CD4-positive, alpha-beta T cell treated with Interleukin-21 for 1 hour (primary cell): ENCODE results near the gene C1orf174.
A peak's percentile ranks its signal among the peaks of the same experiment; 100 is the strongest.

Experiments used
- DNase-seq: peaks from one replicate; pipeline ENCODE4 v3.0.0-alpha.2; 2020

The C1orf174 gene

DNA sequence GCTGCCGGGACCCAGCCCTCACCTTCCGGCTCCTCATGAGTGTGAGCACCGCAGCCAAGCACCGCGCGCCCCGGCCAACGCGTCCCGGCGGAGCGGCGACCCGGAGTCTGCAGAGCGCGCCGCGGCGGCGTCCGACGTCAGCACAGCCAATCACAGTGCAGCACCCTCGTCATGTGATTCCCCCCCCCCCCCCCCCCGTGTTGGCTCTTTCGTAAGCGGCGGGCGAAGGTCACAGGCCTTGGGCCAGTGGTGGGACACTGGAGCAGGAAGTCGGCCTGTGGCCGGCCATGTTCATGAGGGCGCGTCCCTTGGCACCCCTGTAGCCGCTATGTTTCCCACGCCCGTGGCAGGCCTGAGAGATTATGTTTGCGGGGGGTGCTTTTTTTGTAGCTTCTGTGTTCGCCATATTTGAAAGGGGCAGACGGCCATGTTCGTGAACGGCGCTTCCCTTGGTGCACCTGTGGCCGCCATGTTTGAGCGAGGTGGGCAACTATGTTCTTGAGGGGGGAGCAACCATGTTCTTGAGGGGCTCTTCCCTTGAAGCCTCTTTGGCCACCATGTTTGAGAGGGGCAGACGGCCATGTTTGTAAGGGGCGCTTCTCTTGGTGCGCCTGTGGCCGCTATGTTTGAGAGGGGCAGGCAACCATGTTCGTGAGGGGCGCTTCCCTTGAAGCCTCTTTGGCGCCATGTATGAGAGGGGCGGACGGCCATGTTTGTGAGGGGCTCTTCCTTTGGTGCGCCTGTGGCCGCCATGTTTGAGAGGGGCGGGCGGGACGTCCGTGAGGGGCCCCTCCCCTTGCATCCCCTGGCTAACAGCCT is at the start of gene C1orf174:
Gene C1orf174 (minus strand): TSS at position 123 of the 819 bp plus-strand sequence. CDS start 86 bp downstream, at position 37.
- peak; percentile 98 for DNase-seq

DNA sequence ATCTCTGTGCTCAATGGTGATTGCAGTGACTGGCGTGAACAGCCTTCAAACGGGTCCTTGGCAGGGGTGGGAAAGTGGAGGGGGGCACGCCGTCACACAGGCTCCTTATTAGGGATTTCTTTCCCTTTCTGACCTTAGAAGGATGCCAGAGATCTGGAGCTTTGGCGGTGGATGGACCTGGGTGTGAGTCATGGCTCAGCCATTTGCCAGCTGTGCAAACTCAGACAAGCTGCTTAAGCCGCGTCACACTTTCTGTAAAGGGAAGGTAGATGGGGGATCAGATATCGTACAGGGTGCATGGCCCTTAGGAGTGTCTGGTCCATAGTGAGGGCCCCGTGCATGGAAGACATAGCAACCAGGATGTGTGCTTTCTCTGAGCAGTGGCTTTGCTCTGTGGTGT is 48.3 kb upstream of the C1orf174 start:
- DNase-seq, result no peak

DNA sequence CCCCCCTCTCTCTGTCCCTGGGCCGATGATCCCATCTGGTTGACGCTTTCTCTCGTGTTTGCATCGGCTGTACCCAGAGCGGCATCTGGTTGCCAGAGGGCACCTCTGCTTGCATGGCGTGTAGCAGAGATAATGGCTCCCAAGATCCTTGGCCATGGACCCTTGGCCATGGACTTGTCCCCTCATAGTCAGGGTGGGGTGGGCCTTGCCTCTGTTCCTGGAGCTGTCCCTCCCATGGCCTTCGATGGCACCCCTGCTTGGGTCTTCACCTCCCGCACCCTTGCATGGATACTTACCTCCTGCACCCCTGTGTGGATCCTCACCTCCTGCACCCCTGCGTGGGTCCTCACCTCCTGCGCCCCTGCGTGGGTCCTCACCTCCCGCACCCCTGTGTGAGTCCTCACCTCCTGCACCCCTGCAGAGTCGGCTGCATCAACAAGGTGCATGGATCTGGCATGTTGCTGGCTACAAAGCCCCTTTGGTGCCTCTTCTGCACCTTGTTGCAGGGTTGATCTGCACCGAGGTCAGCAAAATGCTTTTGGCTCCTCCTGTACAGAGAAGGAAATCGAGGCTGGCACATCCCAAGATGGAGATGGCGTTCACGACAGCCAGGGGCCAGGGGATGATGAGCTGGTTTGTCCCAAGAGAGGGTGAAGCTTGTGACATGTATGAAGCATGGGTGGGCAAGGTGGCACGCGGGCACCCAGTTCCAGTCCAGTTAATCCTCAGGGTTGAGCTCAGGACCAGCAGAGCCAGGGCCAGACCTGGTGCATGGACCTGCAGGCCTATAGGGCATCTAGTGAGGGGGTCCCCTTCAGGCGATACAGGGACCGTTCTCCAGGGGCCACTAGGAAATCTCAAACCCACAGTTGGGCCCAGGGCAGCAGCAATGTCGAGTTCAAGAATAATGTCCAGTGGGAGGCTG is 46.1 kb upstream of the C1orf174 start:
- no peak for DNase-seq

DNA sequence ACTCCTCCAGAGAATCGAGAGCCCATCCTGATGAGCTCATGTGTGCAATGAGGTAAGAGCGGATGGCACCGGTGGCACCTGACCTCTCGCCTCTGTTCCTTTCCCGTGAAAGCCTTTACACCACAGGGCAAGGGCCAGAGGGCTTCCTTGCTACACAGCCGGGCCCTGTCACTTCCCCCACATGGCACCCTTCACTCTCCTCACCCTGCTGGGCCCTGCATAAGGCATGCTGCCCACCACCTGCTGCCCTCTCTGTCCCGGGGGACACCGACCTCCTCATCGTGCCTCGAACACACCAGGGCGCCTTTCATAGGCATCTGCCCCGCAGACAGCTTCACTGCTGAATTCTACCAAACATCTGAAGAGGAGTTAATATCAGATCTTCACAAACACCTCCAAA is 45.1 kb upstream of the C1orf174 start:
- no peak for DNase-seq

DNA sequence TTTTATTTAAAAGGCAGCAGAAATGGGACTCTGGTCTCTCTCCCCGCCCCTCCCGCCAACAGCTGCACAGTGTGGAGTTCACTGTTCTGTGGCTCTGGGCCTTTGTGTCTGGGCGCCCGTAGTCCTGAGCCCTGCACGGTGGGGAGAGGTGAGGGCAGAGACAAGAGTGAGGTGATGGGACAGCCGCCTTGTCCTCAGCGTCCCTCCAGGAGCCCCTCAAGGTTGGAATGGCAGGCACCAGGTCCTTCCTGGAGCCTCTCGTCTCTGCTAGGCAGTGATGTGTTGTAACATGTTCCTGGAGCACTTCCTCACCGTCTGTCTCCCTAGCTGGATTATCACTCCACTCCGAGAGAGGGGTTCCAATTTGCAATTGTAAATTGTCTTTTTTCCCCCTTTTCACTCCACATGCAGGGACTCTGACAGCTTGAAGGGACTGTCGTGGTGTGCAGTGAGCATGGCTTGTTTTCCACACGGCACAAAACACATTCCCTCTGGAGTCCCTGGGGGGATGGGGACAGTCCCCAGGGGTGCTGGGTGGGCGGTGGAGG is 44.6 kb upstream of the C1orf174 start:
- no peak for DNase-seq

DNA sequence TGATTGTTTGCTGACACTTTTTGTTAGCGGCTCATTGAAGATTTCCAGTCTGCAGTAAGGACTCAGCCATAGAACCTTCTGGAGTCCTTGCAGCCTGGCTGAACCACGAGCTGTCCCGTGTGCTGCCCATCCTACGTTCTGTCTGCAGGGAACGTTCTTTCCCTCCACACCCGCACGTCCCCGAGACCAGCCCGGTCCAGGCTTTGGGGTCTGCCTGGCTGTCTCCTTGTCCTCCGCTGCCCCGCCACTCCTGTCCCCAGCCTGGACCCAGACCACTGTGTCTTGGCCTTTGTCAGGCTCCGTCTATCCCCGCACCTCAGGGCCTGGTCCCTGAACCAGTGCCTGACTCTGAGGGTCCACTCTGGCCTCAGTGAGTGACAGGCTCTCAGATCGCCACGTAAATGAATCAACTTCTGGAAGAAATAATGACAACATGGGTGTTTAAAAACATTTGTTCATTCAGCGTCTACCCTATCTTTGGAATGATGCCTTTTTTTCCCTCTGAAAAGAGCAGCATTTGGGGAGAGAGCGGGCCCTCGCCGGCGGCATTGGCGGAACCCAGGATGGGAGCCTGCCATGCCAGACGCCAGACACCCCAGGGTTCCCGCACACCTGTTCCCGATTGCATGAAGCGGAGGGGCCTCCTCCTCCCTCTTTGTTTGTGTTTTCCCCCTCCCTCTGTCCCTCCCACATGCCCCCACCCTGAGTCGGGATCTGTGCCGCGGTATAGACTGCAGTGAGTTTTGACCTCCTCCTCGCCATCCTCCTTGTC is 43.9 kb upstream of the C1orf174 start:
- DNase-seq, result no peak

DNA sequence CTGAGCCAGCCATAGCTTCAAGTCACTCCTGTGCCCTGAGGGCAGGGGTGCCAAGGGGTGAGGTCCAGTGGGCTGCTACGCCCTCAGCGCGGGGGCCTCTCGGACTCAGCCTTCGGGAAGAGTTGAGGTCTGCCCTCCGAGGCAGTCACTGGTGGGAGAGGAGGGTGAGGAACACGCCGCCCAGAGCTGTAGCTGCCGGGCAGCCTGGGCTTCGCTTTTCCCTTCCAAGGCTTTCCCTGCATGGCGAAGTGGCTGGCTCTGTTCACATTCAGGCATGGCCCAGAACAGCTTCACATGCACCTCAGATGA is 43.0 kb upstream of the C1orf174 start:
- DNase-seq, result no peak

DNA sequence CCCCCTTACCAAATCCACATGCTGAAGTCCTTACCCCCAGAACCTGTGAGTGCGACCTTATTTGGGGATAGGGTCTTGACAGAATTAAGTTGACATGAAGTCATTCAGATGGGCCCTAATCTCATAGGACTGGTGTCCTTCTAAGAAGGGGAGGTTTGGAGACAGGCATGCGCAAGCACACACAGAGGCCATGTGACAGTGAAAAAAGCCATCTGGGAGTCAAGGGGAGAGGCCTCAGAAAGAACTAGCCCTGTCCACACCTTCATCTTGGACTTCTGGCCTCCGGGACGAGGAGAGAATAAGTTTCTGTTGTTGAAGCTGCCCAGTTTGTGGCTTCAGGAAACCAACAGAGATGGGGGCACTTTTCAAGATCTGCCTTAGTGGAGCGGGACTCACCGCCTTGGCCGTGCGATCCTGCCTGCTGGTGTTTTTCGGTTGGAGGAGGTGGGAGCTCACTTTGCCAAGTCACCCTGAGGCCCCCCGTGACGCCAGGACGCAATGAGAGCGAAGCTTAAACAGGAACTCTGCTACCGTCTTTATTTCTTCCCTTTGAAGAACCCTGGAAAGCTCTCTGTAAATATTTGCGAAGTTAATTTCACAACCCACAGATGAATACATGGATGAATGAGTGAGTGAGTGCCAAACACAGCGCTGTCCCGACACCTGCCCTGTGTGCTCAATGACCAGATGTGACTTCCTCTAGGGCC is 42.5 kb upstream of the C1orf174 start:
- DNase-seq, result no peak

DNA sequence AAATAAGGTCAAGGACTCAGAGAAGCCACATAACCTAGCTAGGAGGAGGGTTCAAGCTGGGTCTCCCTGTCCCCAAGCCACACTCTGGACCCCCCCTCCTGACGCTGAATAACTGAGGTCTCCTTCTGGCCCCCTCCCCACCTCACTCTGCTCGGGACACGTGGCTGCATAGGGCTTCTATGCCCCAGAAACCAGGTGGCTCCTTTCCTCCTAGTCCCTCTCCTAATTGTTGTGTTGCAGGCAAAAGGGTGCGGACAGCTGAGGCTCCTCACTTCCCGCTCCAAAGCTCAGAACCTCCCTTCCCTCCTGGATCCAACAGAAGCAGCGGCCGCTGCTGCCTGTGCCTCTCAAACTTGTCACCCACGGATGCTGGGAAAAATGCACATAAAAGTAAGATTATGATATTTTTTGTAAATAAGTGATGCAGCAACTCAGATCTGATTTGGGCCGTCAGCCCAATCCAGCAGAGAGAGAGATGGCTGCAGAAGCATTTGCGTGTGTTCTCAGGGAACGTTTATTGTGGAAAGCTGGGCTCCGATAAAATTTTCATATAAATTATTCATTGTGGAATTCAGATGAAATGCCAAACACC is 40.8 kb upstream of the C1orf174 start:
- DNase-seq, result no peak

DNA sequence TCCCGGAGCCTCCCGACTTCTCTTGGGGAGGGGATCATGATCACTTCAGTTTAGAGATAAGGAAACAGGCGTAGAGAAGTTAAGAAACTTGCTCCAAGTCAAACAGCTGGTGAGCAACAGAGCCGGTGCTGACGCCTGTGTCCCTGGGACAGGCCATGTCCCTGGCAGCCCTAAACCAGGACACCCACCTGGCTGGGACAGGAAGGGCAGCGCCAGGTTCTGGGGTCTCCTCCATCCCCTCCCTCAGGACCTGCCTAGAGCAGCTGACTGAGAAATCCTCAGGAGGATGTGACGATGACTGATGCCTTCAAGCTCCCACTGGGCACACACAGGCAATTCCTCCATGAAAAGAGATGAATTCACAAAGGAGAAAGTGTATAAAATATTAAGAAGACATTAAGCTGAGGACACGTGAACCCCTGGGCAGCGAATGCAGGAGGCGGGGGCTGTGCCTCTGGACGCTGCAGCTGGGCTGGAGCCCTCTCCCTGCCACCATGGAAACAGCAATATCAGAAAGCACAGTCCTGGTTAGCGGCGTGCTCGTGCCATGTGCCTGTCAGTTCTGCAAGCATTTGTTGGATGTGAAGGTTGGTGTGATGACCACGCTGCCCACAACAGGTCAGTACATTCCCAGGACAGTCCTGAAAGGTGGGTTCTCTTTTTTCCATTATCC is 40.1 kb upstream of the C1orf174 start:
- DNase-seq, result no peak

DNA sequence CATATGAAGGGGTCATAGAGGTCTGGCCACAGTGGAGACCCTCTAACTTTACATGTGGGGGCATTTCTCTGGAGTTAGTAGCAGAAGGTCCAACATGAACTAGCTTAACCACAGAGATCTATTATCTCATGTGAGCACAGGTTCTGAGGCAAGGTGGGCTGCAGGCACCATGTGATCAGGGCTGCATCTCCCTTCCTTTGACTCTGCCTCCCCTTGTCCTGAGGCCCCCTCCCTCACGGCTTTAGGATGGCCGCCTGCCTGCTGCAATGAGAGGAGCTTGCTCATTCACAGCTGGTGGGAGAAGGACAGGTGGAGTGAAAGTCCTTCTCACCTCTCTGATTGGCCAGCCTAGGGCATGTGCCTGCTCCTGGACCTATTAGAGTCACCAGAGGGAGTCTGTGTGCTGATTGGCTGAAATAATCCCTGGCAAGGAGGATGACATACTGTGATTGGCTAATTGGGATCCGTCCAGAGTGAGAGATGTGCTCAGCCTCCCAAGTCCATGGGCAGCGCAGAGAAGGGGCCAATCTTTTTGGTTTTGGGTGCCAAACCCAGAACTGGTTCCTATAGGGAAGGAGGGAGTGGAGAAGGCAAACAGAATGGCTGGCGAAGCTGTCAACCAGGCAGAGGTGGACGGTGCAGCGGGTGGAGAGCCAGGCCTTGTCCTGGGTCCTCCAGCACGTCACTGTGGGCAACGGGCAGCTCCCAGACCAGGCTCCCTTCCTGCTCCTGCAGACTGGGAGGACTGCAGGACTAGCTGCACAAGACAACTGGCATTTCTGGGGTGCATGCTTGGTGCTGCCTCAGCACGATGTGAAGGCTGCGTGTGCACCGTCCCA is 39.4 kb upstream of the C1orf174 start:
- DNase-seq, result no peak

DNA sequence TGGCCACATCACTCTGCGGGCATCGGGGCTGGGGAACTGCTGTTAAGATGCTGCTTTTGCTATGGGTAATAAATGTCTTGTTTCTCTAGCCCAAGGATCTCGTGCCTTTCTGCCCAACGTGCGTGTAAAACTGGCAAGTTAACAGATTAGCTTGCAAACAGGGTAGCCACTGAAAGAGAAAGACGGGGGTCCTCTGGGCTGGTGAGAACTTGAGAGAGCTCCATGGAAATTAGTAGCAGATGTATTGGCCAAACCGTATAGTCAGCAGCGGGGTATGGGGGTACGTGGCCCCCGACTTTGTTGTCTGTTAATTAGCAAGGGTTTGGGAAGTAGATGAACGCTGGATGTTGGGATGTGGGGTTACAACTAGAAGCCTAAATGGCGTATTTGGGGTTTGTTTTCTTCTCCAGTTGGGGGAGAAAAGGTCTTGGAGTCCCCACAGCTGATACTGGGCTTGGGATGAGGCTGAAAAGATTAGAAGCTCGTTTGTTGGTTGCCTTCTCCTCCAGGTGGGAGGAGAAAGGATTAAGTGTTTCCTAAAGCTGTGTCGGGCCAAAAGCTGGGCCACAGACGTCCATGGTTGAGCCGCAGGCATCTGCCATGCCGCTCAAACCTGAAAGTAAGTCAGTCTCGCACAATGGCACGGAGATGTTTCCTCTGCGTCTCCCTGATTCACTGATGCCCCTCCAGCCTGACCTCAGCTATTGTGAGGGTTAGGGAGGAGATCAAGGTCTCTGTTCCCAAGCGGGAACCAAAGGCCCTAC is 32.3 kb upstream of the C1orf174 start:
- DNase-seq, result no peak

DNA sequence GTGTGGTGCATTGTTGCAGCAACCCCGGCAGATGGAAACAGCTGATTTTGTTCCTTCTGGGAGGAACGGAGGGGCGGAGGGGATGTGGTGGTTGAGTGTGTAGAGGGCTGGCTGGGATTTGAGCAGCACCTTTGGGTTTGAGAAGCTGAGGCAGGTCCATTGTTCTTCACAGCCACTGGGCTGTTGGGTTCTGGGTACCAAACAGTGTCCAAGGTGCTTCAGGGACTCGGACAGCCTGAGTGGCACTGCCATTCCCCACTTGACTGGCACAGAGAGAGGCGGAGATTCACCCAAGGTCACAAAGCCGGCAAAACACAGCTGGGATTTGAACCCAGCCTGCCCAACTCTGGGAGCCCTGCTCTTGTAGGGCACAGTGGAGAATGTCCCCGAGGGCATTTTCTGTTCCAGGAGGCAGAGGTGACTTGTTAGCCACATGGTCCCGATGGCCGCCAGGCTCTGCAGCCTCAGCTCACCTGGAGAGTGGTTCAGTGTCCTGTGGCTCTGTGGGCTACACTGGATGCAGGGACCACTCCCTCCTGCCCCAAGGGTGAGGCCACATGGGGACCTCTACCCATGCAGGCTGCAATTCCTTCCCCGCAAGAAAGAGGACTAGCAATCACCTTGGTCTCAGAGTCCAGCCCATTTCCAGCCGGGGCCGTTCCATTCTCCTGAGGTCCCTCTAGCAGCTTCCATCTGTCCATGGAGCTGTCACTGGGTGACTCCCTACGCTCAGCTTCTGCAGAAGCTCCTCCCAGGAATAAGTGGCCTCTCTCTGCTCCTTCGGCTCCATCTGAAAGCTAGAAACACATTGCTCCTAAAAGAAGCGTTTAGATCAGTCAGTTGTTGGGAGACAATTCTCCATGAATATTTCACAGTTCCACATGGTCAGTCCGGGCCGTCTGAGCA is 31.2 kb upstream of the C1orf174 start:
- DNase-seq, result no peak

DNA sequence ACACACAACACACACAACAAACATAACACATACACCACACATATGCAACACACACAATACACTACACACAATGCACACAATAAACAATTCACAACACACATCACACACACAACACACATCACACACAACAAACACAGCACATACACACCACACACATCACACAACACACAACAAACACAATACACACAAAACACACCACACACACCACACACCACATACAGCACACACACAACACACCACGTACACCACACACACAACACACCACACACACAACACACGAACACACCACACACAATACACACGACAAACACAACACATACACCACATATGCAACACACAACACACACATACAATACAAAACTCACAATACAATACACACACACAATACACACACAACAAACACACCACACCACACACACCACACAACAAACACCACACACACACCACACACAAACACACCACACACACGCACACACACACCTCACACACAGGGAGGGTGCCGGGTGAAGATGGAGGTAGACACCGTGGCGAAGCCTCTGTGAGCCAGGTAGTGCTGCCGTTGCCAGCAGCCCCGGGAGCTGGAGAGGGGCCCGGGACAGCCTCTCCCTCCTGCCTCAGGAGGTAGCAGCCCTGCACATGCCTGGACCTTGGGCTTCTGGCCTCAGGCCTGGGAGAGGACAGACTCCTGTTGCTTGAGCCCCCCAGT is 30.4 kb upstream of the C1orf174 start:
- DNase-seq, result no peak

DNA sequence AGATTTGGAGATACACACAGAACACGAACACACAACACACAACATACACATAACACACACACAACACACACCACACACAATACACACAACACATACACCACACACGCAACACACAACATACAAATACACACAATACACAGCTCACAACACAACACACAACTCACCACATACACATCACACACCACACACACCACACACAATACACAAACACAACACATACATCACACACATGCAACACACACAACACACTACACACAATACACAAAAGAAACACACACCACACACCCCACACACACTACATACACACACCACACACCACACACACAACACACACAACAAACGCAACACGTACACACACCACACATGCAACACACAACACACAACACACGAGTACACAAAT is 29.1 kb upstream of the C1orf174 start:
- DNase-seq, result no peak

DNA sequence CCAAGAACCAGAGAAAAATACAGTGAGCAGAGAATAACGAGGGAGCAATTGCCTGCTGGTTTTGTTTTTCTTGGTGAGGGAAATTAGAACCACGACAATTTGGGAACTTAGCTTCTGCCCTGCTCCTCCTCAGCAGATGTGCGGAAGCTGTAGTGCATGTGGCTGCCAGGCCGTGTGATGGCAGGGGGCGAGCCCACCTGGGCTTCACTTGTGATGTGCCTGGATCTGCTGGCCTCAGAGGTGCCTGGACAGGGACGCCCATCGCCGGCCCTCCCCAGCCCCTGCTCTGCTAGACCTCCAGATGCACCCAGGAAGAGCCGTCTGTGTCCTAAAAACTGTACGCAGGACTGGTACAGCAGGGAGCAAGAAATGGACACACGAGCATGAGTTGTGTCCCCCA is 28.5 kb upstream of the C1orf174 start:
- DNase-seq, result no peak

DNA sequence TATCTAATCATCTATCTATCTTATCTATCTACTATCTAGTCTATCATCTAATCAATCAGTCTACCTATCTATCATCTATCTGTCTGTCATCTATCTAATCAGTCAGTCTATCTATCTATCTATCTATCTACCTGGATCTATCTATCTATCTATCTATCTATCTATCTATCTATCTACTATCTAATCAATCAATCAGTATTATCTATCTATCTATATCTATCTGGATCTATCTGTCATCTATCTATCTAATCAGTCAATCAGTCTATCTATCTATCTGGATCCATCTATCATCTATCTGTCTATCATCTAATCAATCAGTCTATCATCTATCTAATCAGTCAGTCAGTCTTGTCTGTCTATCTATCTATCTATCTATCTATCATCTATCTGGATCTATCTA is 26.9 kb upstream of the C1orf174 start:
- no peak for DNase-seq

DNA sequence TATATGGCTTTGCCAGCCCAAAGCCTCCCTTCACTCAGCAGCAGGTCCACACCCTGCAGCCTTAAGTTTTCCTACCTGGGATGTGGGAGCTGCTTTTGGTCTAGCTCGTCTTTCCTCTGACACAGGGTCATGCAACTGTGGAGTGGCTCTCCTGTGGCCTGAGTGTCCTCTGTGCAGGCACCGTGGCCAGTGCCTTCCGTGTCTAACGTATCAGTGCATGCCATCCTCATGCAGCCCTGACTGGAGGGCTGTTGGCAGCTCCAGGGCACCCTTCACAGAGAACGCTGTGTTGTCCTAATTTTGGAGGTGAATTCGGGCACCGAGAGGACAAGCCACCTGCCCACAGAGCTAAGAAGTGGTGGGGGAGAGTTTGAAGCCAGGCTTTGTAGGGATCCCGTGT is 25.7 kb upstream of the C1orf174 start:
- DNase-seq, result no peak
